DMS79 treated with DMSO at 0.1 percent for 48 hours (cell line): ENCODE data around the gene RGS11.
A peak's percentile ranks its signal among the peaks of the same experiment; 100 is the strongest.
"Not testable (repeated sequence)": the region's sequence is repeated elsewhere in the genome, so short reads cannot be mapped to it uniquely, and the experiment has no call there.

Experiments
- DNase-seq: peaks from one replicate; lab custom pipeline; 2025; lab: John Stamatoyannopoulos, UW

RGS11 gene

DNA sequence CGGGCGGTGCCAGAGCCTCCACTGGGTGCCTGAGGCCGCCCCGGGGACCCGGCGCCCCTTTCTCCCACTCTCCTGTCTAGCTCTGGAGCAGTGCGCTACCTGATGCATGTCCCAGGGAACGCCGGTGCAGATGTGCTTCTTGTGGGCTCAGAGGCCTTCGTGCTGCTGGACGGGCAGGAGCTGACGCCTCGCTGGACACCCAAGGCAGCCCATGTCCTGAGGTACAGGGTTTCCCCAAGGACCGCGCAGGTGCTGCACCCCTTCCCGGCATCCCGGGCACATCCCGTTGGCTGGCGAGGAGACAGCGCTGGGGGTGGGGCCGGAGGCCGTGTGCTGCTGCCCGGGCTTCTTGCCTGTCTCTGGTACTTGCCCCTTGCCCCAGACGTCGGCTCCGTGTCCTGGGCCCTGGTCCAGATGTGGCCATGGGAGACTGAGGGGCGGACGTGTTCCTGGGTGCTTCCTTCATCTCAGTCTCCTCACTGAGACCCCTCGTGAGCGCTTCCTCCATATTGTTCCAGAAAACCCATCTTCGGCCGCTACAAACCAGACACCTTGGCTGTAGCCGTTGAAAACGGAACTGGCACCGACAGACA is 12.5 kb downstream of the RGS11 start:
- DNase-seq, result no peak

DNA sequence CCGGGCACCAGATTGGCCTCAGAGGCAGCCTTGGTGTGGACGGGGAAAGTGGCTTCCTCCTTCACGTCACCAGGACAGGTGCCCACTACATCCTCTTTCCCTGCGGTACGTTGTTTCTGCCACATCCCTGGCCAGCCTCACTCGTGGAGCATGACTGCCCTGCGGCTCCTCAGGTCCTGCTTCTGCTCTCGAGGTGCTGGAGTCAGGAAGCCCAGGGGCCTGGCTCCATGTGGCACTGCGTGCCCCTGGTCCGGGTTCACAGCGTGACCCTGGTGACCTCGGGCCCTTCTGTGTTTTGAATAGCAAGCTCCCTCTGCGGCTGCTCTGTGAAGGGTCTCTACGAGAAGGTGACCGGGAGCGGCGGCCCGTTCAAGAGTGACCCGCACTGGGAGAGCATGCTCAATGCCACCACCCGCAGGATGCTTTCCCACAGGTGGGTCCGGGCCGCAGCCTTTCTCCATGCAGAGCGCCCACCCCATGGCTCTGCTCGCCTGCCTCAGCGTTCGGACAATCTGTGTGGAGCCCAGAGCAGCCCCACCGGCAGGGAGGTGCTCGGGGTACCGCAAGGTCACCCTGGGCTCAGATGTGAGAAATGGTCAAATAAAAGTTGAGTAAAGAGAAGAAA is 13.5 kb downstream of the RGS11 start:
- no peak for DNase-seq

DNA sequence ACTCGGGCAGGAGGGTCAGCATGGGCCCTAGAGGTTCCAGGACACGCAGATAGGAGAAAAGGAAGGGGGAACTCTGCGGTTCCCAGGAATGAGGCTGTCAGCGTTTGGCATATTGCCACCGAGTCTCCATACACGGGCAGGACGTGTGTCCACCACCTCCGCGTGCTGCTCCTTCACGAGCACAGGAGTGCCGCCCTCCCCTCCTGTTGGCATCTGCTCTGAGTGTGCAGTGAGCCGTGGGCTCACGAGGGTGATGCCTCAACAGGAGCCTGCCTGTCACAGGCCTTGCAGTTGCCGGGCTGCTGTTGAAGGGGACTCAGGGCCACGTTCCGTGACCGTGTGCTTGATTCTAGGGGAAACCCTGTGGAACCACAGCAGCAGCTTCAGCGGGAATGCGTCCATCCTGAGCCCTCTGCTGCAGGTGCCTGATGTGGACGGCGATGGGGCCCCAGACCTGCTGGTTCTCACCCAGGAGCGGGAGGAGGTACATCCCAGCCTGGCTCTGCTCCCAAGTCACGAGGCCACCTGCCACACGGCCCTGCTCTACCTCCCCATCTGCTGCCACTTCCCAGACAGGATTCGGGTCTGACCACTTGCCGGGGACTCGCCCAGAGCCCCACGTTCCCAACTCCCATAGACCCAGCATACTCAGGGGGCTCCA is 14.6 kb downstream of the RGS11 start:
- DNase-seq, result peak; percentile 64

DNA sequence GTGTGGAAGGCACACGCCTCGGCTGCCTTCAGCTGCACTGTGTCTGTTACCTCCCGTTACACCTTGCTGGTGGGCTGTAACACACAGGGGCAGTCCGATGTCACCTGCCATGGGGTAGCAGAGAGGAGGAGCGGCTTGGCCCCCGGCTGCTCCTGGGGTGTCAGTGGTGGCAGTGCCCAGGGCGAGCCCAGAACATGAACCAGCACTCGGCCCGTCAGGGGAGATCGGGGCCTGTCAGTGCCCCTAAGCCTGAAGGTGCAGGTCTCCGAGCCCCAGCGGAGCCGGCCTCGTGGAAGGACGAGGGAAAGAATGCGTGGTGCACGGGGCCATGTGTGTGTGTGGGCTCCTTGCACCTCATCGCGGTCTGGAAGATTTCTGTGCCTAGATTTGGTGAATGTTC is 15.4 kb downstream of the RGS11 start:
- no peak for DNase-seq

DNA sequence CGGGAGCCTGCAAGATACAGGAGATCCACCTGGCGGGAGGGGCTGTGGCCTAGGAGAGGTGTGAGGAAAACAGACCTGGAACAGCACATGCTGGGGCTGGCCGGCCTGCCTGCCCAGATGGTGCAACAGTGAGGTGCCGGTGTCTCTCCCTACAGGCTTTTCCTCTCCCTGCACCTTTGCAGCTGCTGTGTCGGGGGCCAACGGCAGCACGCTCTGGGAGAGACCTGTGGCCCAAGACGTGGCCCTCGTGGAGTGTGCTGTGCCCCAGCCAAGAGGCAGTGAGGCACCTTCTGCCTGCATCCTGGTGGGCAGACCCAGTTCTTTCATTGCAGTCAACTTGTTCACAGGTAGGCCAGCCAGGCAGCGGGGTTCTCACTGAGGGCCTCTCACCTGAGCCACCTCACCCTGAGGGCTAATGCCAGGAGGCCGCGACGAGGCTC is 15.9 kb downstream of the RGS11 start:
- DNase-seq, result no peak

DNA sequence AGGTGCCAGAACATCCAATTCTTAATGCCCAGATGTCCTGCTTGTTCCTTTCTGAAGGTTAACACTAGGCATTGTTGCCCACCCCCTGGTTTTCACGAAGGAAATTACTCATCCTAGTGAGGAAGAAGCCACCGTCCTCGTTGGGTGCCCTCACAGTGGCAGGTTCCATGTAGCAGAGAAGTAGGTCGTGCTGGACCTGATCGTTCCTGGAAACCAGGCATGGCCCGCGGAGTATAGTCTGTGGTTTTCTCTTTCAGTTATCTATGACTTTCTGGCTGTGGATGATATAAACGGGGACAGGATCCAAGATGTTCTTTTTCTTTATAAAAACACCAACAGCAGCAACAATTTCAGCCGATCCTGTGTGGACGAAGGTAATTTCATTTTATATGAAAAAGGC is 16.5 kb downstream of the RGS11 start:
- no peak for DNase-seq

DNA sequence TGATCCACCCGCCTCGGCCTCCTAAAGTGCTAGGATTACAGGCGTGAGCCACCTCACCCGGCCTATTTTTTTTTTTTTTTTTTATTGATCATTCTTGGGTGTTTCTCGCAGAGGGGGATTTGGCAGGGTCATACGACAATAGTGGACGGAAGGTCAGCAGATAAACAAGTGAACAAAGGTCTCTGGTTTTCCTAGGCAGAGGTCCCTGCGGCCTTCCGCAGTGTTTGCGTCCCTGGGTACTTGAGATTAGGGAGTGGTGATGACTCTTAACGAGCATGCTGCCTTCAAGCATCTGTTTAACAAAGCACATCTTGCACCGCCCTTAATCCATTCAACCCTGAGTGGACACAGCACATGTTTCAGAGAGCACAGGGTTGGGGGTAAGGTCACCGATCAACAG is 17.7 kb downstream of the RGS11 start:
- DNase-seq, result not testable (repeated sequence)

DNA sequence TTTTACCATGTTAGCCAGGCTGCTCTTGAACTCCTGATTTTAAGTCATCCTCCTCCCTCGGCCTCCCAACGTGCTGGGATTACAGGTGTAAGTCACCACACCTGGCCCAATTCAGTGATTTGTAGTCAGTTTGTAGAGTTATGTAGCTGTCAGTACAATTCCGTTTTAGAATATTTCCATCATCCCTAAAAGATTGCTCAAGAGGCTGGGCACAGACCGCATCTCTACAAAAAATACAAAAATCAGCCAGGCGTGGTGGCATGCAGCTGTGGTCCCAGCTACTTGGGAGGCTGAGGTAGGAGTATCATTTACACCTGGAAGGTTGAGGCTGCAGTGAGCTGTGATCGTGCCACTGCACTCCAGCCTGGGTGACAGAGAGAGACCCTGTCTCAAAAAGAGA is 20.6 kb downstream of the RGS11 start:
- DNase-seq, result no peak

DNA sequence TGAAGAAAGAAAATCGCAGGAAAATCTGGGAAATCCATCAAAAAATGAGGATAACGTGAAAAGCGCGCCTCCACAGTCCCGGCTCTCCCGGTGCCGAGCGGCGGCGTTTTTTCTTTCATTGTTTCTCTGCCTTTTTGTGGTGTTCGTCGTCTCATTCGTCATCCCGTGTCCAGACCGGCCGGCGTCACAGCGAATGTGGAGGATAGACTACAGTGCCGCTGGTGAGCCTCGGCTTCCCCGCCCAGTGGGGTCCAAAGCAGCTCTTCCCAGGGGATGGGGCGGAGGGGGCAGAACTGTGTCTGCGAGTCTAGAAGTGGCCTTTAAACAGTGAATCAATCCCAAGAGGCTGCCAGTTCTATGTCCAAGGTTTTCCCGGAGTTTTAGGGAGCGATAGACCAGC is 21.3 kb downstream of the RGS11 start:
- no peak for DNase-seq

DNA sequence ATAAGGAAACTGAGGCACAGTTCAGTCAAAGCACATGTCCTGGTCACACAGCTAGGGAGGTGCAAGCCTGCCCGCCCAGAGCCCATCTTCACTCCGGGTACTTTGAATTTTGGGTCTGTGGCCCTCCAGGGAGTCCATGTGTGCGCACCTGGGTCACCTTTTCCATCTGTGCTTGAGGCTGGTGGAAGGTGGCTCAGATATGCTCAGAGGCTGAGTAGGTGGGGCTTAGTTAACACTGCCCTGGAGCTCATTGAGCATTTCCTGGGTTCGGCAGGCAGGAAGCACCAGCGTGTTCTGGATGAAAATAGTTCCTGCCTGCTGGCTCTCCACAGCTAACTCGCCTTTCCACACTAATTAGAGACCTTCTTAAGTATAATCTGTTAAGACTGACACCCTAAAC is 21.9 kb downstream of the RGS11 start:
- no peak for DNase-seq

DNA sequence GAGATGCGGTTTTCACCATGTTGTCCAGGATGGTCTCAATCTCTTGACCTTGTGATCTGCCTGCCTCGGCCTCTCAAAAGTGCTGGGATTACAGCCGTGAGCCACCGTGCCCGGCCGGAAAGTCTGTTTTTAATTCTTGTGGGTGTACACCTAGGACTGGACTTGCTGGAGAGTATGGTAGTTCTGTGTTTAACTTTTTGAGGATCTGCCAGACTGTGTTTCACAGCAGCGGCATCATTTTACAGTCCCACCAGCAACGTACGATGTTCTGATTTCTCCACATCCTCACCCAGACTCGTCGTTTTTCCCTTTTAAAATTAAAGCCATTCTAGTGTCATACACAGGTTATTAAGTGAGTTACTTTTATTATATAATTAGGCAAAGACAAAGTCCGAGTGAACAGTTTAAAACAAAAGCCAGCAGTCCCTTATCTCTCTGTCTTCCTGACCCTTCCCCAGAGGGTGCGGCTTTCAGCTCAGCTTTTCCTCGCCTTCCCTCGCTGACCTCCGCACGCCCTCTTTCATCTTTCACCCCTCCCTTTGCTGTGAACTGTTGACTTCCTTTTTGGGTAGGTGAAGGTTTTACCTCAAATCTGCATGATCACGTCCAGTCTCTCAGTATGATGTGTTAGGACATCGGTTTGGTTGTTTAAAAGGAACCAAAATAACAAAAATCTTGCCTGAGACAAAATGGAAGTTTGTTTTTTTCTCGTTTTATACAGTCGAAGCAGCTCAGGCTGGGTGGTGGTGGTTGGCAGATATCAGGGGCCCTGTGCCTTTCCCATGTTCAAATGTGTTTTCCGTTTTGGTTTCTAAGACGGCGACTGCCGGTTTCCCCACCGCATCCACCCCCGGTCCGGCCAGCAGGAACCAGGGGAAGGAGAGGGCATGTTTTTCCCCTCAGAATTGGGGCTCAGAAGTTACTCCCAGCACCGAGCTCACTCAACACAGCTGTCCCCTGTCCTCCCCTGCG is 23.1 kb downstream of the RGS11 start:
- DNase-seq, result no peak

DNA sequence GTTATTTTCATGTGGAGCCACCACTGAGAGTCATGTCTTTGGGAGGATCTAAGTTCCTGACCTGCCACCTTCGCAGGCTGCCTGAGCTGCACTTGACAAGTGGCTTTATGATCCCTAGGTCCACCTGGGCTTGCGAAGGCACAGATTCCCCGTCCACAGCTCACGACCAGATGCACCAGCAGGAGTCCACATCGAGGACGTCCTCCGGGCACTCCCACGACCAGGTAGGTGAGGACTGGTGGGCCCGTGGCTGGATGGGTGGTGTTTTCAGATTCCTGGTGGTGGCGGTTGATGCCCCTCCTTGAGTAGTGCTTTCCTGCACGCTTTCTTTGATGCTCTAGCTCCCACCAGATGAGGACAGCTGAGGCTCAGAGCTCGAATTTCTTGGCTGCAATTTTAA is 26.3 kb downstream of the RGS11 start:
- no peak for DNase-seq

DNA sequence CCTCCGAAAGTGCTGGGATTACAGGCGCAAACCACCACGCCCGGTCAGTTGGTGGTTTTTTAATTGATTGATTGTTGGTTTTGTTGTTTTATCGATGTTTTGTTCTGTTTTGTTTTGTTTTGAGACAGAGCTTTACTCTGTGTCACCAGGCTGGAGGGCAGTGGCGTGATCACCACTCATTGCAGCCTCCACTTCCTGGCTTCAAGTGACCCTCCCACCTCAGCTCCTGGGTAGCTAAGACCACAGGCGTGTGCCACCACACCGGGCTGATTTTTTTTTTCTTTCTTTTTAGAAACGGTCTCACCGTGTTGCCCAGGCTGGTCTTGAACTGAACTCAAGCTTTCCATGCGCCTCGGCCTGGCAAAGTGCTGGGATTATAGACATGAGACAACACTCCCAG is 28.7 kb downstream of the RGS11 start:
- no peak for DNase-seq

DNA sequence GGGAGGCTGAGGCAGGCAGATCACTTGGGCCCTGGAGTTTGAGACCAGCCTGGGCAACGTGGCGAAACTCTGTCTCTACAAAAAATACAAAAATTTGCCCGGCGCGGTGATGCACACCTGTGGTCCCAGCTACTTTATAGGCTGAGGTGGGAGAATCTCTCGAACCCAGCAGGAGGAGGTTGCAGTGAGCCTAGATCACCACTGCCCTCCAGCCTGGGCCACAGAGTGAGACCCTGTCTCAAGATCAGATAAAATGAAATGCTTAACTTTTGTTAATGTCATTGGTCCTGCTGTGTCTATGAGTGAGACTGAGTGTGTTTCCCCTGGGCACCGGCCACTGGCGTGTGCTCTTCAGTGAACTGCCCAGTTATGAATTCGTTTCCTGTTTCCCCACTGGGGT is 30.6 kb downstream of the RGS11 start:
- no peak for DNase-seq

DNA sequence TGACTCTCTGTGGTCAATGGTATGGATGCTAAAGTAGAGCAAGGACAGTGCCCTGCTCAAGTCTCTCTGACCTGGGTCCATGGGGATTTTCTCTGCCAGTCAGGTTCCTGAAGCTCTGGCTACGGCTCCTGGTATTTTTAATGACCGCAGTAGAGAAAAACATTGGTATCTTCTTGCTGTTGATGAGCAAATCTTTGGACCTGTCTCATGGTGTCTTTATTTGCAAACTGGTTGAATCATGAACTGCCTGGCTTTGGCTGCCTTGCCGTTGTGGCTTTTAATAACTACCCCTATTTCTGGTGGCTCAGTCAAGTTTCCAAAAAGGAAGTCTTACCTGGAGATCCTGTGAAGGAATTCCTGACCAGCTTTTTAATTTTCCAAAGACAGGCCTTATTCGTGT is 32.4 kb downstream of the RGS11 start:
- no peak for DNase-seq

DNA sequence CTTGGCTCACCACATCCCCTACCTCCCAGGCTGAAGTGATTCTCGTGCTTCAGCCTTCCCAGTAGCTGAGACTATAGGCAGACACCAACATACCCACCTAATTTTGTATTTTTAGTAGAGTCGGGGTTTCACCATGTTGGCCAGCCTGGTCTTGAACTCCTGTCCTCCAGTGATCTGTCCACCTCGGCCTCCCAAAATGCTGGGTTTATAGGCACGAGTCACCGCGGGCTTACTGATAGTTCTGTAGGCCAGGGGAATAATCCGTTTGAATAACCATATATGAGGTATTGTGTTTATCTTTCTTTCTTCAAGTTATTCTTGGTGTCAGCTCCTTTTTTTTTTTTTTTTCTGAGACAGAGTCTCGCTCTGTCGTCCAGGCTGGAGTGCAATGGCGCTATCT is 33.5 kb downstream of the RGS11 start:
- no peak for DNase-seq

DNA sequence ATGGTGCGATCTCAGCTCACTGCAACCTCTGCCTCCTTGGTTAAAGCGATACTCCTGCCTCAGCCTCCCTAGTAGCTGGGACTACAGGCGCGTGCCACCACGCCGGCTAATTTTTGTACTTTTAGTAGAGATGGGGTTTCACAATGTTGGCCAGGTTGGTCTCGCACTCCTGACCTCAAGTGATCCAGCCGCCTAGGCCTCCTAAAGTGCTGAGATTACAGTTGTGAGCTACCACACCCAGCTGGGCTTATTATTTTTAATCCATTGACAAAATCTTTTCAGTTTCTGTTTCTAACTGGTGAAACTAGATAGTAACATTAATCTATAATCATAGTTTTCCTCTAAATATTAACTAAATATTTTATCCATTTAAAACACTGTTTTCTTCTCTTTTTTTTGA is 35.2 kb downstream of the RGS11 start:
- DNase-seq, result no peak

DNA sequence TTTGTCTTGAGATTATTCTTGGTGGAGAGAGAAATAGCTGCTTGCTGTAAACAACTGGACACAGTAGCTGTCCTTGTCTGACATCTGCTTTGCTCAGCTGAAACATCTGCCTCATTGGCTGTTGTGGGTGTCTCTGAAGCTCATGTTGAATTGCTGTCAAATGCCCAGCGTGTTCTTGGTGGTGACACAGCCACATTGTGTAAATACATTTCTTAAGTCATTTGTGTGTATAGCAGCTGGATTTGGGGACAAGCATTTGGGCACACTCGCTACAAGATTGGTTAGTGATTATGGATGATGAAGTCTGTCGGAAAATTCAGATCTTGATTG is 35.8 kb downstream of the RGS11 start:
- no peak for DNase-seq

DNA sequence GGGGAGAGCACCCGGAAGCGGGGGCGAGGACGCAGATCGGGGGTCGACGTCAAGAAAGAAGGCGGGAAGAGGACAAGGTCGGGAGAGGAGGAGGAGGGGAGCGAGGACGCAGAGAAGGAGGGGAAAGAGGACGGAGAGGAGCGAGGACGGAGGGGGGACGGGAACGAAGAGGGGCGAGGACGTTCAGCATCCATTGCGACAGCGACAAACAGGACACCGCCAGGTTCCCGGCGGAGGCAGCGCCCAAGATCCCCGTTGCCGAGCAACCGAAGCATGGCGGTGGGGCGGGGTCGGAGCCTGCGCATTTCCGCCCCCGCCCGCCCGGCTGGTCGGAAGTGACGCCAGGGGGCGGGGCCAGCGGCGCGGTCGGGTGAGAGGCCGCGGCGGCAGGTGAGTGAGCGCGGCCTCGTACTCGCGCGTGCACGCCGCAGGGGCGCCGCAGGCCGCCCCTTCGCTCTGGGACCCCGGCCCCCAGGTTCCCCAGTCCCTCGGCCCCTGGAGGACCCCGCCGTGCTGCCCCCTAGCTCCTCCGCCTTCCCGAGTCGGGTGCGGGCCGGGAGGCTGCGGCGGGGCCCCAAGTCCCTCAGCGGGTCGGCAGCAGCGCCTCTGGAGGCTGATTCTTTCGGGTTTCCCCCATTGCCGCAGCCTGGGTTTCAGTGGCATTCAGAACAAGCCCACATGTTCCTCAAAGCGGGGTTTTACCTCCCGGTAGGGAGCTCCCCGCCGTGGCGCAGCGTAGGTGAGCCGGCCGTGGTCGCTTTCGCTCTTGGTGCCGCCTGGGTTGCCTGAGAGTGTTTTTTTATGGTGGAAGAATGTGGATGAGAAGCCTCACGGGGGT is 41.1 kb downstream of the RGS11 start, which contains the start of gene FAM234A:
Gene FAM234A, plus strand, starts transcription at position 354 of the 838 bp plus-strand sequence. CDS start 19,593 bp downstream, outside the sequence.
- peak; percentile 81 for DNase-seq

DNA sequence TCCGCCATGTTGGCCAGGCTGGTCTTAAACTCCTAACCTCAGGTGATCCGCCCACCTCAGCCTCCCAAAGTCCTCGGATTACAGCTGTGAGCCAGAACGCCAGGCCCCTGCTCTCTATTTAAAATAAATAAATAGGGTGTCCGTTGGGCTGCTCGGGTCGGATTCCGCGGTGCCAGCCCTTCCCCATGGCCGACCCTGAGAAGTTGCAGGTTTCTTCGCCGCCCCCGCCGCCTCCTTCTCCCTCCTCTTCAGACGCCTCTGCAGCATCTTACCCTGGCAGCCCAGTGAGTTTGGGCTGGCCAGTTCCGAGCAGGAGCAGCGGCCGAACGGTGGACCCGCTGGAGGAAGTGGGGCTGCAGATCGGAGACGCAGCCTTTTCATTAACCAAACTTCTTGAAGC is 44.8 kb downstream of the RGS11 start:
- no peak for DNase-seq

DNA sequence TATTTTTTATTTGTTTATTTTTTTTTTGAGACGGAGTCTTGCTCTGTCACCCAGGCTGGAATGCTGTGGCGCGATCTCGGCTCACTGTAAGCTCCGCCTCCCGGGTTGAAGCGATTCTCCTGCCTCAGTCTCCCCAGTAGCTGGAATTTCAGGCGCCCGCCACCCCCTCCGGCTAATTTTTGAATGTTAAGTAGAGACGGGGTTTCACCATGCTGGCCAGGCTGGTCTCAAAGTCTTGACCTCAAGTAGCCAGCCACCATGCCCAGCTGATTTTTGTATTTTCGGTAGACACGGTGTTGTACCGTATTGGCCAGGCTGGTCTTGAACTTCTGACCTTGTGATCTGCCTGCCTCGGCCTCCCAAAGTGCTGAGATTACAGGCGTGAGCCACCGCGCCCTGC is 45.4 kb downstream of the RGS11 start:
- DNase-seq, result not testable (repeated sequence)
